ENCODE measurements around the gene DHX16. TPM values are rescaled to one million over a fixed set of nuclear protein-coding genes. Genes with fewer than 3 reads are reported as not detected.

DHX16 gene
- total and polyA plus RNA-seq, 2 of the 4 experiments (the other 2 are of a cell fraction) = 47.9 to 48.4 TPM

DNA sequence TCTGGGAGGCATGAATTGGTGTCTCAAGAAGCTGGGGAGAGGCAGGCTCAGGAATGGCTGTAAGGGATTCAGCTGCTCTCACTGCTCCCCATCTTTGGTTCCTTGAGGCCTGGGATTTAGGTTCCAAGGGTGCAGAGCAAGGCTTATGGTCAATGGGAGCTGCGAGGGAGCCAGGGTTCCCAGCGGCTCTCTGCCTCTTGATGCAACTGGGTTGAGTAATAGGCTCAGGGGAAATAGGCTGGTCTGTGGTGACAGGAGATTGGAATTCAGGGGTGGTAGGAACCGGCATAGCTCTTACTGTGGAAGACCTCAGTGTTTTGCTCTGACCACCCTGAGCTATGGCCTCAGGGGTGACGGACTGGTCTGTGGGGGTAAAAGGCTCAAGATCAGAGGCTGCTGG, 31.0 kb upstream of the DHX16 start:
- no peak overlapping the region for H4K91ac ChIP-seq (ENCODE audit: insufficient read depth, low read depth, low read length)
- H3K14ac ChIP-seq (replicated peaks; ENCODE audit: low read depth, low read length) = no peak overlapping the region
- no peak overlapping the region for H2AK9ac ChIP-seq (replicated peaks; ENCODE audit: low read depth, low read length, poor library complexity)
- no peak overlapping the region for H2BK15ac ChIP-seq (ENCODE audit: low read depth, low read length)
- POLR2A ChIA-PET (ENCODE audit: unreplicated experiment) = interaction anchor here (0.5 kb wide), 1 partner anchor 24 kb away, joined by 3 read pairs; no protein-coding TSS in a partner anchor
- dilution Hi-C loops (cut with HindIII; ENCODE audit: low sequenced_read_pairs, unreplicated experiment) (no loop called here), intact Hi-C loops (cut with micrococcal nuclease) (no loop called here), in situ Hi-C loops (cut with MboI; ENCODE audit: low sequenced_read_pairs) (no loop called here)
- H3K18ac ChIP-seq (ENCODE audit: low read depth, low read length) = no peak overlapping the region
- H4K20me1 ChIP-seq (ENCODE audit: insufficient read depth, low read length) = no peaks in the 10 kb centered on the region
- no peak overlapping the region for H4K5ac ChIP-seq (ENCODE audit: low read depth, low read length)
- H3K36me3 ChIP-seq (ENCODE audit: control insufficient read depth, insufficient read depth, low read length) = peaks cover 35% of the 10 kb centered on the region
- H4K8ac ChIP-seq (ENCODE audit: low read depth in 2 of 2, low read length in 2 of 2) = no peak overlapping the region
- 100% methylated on average over 3 of the region's 4 CpGs; no CpG with 5 or more reads in 1 of the 2 experiments for WGBS, 2 experiments (ENCODE audit: extremely low coverage in 2 of 2, insufficient read length in 1 of 2)
- H3K23ac ChIP-seq (ENCODE audit: low read depth, low read length) = no peak overlapping the region
- no peak overlapping the region for H2BK20ac ChIP-seq (ENCODE audit: low read depth, low read length)
- ATAC-seq (ENCODE audit: low read depth) = no peak
- no peak overlapping the region for H2AK5ac ChIP-seq (ENCODE audit: low read depth, low read length)
- H3K27me3 ChIP-seq (ENCODE audit: control insufficient read depth, insufficient read depth, low read length) = no peaks in the 10 kb centered on the region
- H3K9me1 ChIP-seq (ENCODE audit: insufficient read depth, low read length) = no peaks in the 10 kb centered on the region; the same call in 1 of the 2 replicates
- no peaks in the 10 kb centered on the region for H3K4me1 ChIP-seq (ENCODE audit: control insufficient read depth, insufficient read depth, low read length)
- no peak for DNase-seq
- no peak overlapping the region for H3K4me2 ChIP-seq (ENCODE audit: low read depth, low read length)
- H3K4ac ChIP-seq (ENCODE audit: low read depth, low read length) = no peak overlapping the region
- no peak overlapping the region for H3K27ac ChIP-seq (ENCODE audit: insufficient read depth, low read length)
- H3K56ac ChIP-seq (ENCODE audit: extremely low read depth, insufficient read depth, low read length) = no peak overlapping the region
- H3K9me3 ChIP-seq (ENCODE audit: control insufficient read depth, insufficient read depth, low read length) = no peaks in the 10 kb centered on the region
- H2AFZ ChIP-seq (replicated peaks; ENCODE audit: low read length, poor library complexity) = no peak overlapping the region
- H3K79me1 ChIP-seq (ENCODE audit: low read depth in 1 of 2, low read length in 2 of 2) = no peaks in the 10 kb centered on the region
- TF ChIP-seq FOS (IDR thresholded peaks at IDR 0.05; ENCODE audit: low read depth, low read length) = no peak
- TF ChIP-seq CEBPB (IDR thresholded peaks at IDR 0.05; ENCODE audit: low read depth, low read length) = no peak
- no peak for TF ChIP-seq NFE2L2 (IDR thresholded peaks at IDR 0.05; ENCODE audit: low read depth, low read length)
- TF ChIP-seq BHLHE40 (IDR thresholded peaks at IDR 0.05; ENCODE audit: low read depth, low read length) = no peak
- TF ChIP-seq RFX5 (IDR thresholded peaks at IDR 0.05; ENCODE audit: low read depth, low read length) = no peak
- TF ChIP-seq RCOR1 (IDR thresholded peaks at IDR 0.05; ENCODE audit: insufficient replicate concordance, low read length) = no peak
- no peak for TF ChIP-seq MAZ (IDR thresholded peaks at IDR 0.05; ENCODE audit: borderline replicate concordance, low read depth, low read length)
- no peak for TF ChIP-seq RAD21 (IDR thresholded peaks at IDR 0.05; ENCODE audit: low read length)
- TF ChIP-seq, protein P1, sequence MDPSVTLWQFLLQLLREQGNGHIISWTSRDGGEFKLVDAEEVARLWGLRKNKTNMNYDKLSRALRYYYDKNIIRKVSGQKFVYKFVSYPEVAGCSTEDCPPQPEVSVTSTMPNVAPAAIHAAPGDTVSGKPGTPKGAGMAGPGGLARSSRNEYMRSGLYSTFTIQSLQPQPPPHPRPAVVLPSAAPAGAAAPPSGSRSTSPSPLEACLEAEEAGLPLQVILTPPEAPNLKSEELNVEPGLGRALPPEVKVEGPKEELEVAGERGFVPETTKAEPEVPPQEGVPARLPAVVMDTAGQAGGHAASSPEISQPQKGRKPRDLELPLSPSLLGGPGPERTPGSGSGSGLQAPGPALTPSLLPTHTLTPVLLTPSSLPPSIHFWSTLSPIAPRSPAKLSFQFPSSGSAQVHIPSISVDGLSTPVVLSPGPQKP (IDR thresholded peaks at IDR 0.05; ENCODE audit: borderline replicate concordance, low read depth, low read length) = no peak
- no peak for TF ChIP-seq SMC3 (IDR thresholded peaks at IDR 0.05; ENCODE audit: low read depth, low read length)
- no peak for TF ChIP-seq MAFK (IDR thresholded peaks at IDR 0.05; ENCODE audit: low read depth, low read length)
- H2BK120ac ChIP-seq (ENCODE audit: low read depth, low read length) = no peak overlapping the region
- H2BK5ac ChIP-seq (ENCODE audit: low read depth, low read length, poor library complexity, severe bottlenecking) = no peak overlapping the region
- BruUV-seq (replicated peaks) = no TSS peak
- H3K4me3 ChIP-seq (ENCODE audit: insufficient read depth, low read depth, low read length) = no peak overlapping the region
- H3K9ac ChIP-seq (ENCODE audit: low read depth, low read length) = no peak overlapping the region
- CTCF ChIA-PET = no interaction called here

Data from IMR-90 (cell line).